Neural cell (in vitro differentiated cells): Measurements from ENCODE around the gene CDKN3. TPM values are rescaled to one million over a fixed set of nuclear protein-coding genes. Genes with fewer than 3 reads are reported as not detected.
"Not testable (repeated sequence)": the region's sequence is repeated elsewhere in the genome, so short reads cannot be mapped to it uniquely, and the experiment has no call there.

Experiments used
- H2AFZ ChIP-seq: fragments of 200-600, 300-800 bp; sonication (generic), shearing (Covaris generic); 2 replicates; pipeline ENCODE4 v1.6.0; 2014; ENCODE audit warnings: low read depth, mild to moderate bottlenecking, antibody characterized with exemption, low read length, moderate library complexity
- H3F3A ChIP-seq: fragments of 200-600 bp; shearing (Covaris generic); 2 replicates; pipeline ENCODE4 v1.6.1; 2016; ENCODE audit warnings: mild to moderate bottlenecking, moderate library complexity, mixed read lengths, antibody characterized with exemption, low read length; ENCODE audit not compliant: insufficient read depth, poor library complexity, severe bottlenecking
- H3K27ac ChIP-seq: fragments of 200-600, 300-800 bp; sonication (generic), shearing (Covaris generic); 2 replicates; pipeline ENCODE4 v1.5.1; 2014; ENCODE audit warnings: mild to moderate bottlenecking, low read length, moderate library complexity
- H3K27me3 ChIP-seq: fragments of 300-800, 200-600 bp; sonication (generic), shearing (Covaris generic); 2 replicates; pipeline ENCODE4 v1.6.0; 2014; ENCODE audit warnings: mild to moderate bottlenecking, low read depth, low read length, moderate library complexity; ENCODE audit not compliant: insufficient read depth
- H3K36me3 ChIP-seq: fragments of 300-800, 200-600 bp; sonication (generic), shearing (Covaris generic); 2 replicates; pipeline ENCODE4 v1.5.1; 2014; ENCODE audit warnings: mild to moderate bottlenecking, antibody characterized with exemption, low read length, moderate library complexity; ENCODE audit not compliant: insufficient read depth
- H3K4me2 ChIP-seq: fragments of 300-800, 200-600 bp; sonication (generic), shearing (Covaris generic); 2 replicates; pipeline ENCODE4 v1.6.0; 2014; ENCODE audit warnings: mild to moderate bottlenecking, low read length
- H3K4me3 ChIP-seq: fragments of 300-800, 200-600 bp; sonication (generic), shearing (Covaris generic); 2 replicates; pipeline ENCODE4 v1.5.1; 2014; ENCODE audit warnings: mild to moderate bottlenecking, low read length, moderate library complexity
- H3K79me2 ChIP-seq: fragments of 200-600 bp; shearing (Covaris generic); replicated peaks from 2 replicates; pipeline ENCODE4 v1.6.0; 2014; ENCODE audit warnings: mild to moderate bottlenecking, low read length, moderate library complexity; ENCODE audit not compliant: insufficient read depth
- H3K9ac ChIP-seq: fragments of 300-800, 200-600 bp; sonication (generic), shearing (Covaris generic); 2 replicates; pipeline ENCODE4 v1.6.1; 2016; ENCODE audit warnings: mild to moderate bottlenecking, low read length, mixed read lengths
- H3K9me2 ChIP-seq: fragments of 200-600 bp; shearing (Covaris generic); 2 replicates; pipeline ENCODE4 v1.6.1; 2016; ENCODE audit warnings: mild to moderate bottlenecking, low read length, mixed read lengths; ENCODE audit not compliant: insufficient read depth
- H3K9me3 ChIP-seq: fragments of 200-600, 300-800 bp; sonication (generic), shearing (Covaris generic); 2 replicates; pipeline ENCODE4 v1.6.1; 2016; ENCODE audit warnings: mild to moderate bottlenecking, mixed run types, low read length, moderate library complexity, mixed read lengths
- H4K20me1 ChIP-seq: fragments of 200-600 bp; shearing (Covaris generic); 2 replicates; pipeline ENCODE4 v1.6.1; 2016; ENCODE audit warnings: mild to moderate bottlenecking, mixed run types; ENCODE audit not compliant: insufficient read depth
- EP300 ChIP-seq: fragments of 450-650 bp; conservative IDR thresholded peaks from 2 replicates; pipeline ENCODE4 v1.6.1; 2014; ENCODE audit warnings: antibody characterized with exemption, mild to moderate bottlenecking, moderate library complexity; ENCODE audit not compliant: poor library complexity, severe bottlenecking
- EZH2 ChIP-seq: fragments of 200-600, 300-800 bp; shearing (Covaris generic), sonication (generic); IDR thresholded peaks from 2 replicates; pipeline ENCODE4 v1.6.1; 2014; ENCODE audit warnings: antibody characterized with exemption, low read length, borderline replicate concordance, mild to moderate bottlenecking; ENCODE audit not compliant: insufficient read depth, poor library complexity, severe bottlenecking
- MXI1 ChIP-seq: fragments of 450-650 bp; conservative IDR thresholded peaks from 2 replicates; pipeline ENCODE4 v1.6.1; 2014; ENCODE audit warnings: antibody characterized with exemption, mild to moderate bottlenecking; ENCODE audit not compliant: poor library complexity, severe bottlenecking
- POLR2AphosphoS5 ChIP-seq: IDR thresholded peaks from 2 replicates; pipeline ENCODE4 v1.6.1; 2012
- RAD21 ChIP-seq: fragments of 450-650 bp; conservative IDR thresholded peaks from 2 replicates; pipeline ENCODE4 v1.6.1; 2014; ENCODE audit warnings: antibody characterized with exemption, mild to moderate bottlenecking, moderate library complexity
- SMC3 ChIP-seq: fragments of 450-650 bp; conservative IDR thresholded peaks from 2 replicates; pipeline ENCODE4 v1.6.1; 2014; ENCODE audit warnings: antibody characterized with exemption, mild to moderate bottlenecking, moderate library complexity; ENCODE audit not compliant: poor library complexity
- TAF1 ChIP-seq: IDR thresholded peaks from 2 replicates; pipeline ENCODE4 v1.6.1; 2012; ENCODE audit warnings: low read depth
- polyA plus RNA-seq: library from polyadenylated mRNA; depleted of rRNA; stranded (reverse); fragments of >200 nt; gene quantifications from 2 replicates; pipeline ENCODE4 v1.2.3, GENCODE V29; 2014
- TF ChIP-seq, protein P1 (sequence below): fragments of 450-650 bp; IDR thresholded peaks from 2 replicates; pipeline ENCODE4 v1.5.1; 2014; ENCODE audit warnings: antibody characterized with exemption, mild to moderate bottlenecking, moderate library complexity; ENCODE audit not compliant: poor library complexity, severe bottlenecking
- TF ChIP-seq, protein P2 (sequence below): IDR thresholded peaks from 2 replicates; pipeline ENCODE4 v1.6.1; 2012; ENCODE audit warnings: borderline replicate concordance

CDKN3 gene
- polyA plus RNA-seq, 1 donor from 2014 or later: 5.9 TPM

DNA sequence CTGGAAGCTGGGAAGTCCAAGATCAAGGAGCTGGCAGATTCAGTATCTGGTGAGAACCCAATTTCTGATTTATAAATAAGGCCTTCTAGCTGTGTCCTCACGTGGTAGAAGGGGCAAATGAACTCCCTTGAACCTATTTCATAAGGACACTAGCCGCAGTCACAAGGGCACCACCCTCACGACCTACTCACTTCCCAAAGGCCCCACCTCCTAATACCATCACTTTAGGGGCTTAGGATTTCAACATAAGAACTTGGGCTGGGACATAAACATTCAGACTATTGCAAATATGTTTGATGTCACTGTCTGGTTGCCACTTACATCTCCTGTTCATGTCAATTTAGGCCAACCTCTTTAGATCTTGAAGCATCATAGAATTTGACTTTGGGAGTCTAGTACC, 55.2 kb downstream of the CDKN3 start:
- Histone ChIP-seq H3K9me2 (no peaks in the 10 kb centered on the region), H3K4me3 (no peak overlapping the region), H3F3A (no peaks in the 10 kb centered on the region), H3K9ac (no peak overlapping the region), H4K20me1 (no peaks in the 10 kb centered on the region), H3K27me3 (no peaks in the 10 kb centered on the region), H2AFZ (no peak overlapping the region), H3K79me2 (no peaks in the 10 kb centered on the region), H3K4me2 (no peak overlapping the region), H3K27ac (no peak overlapping the region), H3K36me3 (no peaks in the 10 kb centered on the region), H3K9me3 (no peaks in the 10 kb centered on the region)
- TF ChIP-seq, protein P1, sequence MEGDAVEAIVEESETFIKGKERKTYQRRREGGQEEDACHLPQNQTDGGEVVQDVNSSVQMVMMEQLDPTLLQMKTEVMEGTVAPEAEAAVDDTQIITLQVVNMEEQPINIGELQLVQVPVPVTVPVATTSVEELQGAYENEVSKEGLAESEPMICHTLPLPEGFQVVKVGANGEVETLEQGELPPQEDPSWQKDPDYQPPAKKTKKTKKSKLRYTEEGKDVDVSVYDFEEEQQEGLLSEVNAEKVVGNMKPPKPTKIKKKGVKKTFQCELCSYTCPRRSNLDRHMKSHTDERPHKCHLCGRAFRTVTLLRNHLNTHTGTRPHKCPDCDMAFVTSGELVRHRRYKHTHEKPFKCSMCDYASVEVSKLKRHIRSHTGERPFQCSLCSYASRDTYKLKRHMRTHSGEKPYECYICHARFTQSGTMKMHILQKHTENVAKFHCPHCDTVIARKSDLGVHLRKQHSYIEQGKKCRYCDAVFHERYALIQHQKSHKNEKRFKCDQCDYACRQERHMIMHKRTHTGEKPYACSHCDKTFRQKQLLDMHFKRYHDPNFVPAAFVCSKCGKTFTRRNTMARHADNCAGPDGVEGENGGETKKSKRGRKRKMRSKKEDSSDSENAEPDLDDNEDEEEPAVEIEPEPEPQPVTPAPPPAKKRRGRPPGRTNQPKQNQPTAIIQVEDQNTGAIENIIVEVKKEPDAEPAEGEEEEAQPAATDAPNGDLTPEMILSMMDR: no peak
- TF ChIP-seq, protein P2, sequence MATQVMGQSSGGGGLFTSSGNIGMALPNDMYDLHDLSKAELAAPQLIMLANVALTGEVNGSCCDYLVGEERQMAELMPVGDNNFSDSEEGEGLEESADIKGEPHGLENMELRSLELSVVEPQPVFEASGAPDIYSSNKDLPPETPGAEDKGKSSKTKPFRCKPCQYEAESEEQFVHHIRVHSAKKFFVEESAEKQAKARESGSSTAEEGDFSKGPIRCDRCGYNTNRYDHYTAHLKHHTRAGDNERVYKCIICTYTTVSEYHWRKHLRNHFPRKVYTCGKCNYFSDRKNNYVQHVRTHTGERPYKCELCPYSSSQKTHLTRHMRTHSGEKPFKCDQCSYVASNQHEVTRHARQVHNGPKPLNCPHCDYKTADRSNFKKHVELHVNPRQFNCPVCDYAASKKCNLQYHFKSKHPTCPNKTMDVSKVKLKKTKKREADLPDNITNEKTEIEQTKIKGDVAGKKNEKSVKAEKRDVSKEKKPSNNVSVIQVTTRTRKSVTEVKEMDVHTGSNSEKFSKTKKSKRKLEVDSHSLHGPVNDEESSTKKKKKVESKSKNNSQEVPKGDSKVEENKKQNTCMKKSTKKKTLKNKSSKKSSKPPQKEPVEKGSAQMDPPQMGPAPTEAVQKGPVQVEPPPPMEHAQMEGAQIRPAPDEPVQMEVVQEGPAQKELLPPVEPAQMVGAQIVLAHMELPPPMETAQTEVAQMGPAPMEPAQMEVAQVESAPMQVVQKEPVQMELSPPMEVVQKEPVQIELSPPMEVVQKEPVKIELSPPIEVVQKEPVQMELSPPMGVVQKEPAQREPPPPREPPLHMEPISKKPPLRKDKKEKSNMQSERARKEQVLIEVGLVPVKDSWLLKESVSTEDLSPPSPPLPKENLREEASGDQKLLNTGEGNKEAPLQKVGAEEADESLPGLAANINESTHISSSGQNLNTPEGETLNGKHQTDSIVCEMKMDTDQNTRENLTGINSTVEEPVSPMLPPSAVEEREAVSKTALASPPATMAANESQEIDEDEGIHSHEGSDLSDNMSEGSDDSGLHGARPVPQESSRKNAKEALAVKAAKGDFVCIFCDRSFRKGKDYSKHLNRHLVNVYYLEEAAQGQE: no peak
- no peak for TF ChIP-seq MXI1
- no peak for TF ChIP-seq EZH2
- no peak for TF ChIP-seq POLR2AphosphoS5
- TF ChIP-seq TAF1: no peak

DNA sequence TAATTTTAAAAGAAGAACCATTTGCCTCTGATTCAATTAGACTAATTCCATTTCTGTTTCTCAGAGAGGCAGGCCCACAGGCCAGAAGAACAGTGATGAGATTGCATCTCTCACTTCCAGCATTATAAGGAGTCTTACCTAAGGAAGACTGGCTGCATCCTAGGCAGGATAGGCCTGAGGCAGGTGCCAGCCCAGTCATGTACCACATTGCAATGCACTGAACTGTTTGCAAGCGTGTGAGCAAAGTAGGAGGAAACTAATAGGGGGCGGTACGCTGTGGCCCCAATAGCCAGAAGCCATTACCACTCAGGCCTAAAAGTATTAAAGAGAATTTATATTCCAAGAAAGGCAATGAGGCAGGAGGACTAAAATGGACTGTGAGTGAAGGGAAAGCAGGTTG, 56.4 kb downstream of the CDKN3 start:
- no peaks in the 10 kb centered on the region for H3K79me2 ChIP-seq
- H3K27me3 ChIP-seq: no peaks in the 10 kb centered on the region
- H3K9me2 ChIP-seq: no peaks in the 10 kb centered on the region
- H3K4me3 ChIP-seq: no peak overlapping the region
- TF ChIP-seq MXI1: no peak
- no peak for TF ChIP-seq EZH2
- no peak for TF ChIP-seq RAD21
- TF ChIP-seq TAF1: no peak
- no peak for TF ChIP-seq EP300
- TF ChIP-seq POLR2AphosphoS5: no peak
- TF ChIP-seq, protein P1: no peak
- TF ChIP-seq, protein P2: no peak
- TF ChIP-seq SMC3: no peak
- no peak overlapping the region for H3K9ac ChIP-seq
- no peaks in the 10 kb centered on the region for H3F3A ChIP-seq
- H3K4me2 ChIP-seq: no peak overlapping the region
- no peaks in the 10 kb centered on the region for H3K9me3 ChIP-seq
- H2AFZ ChIP-seq: no peak overlapping the region
- no peaks in the 10 kb centered on the region for H3K36me3 ChIP-seq
- H4K20me1 ChIP-seq: no peaks in the 10 kb centered on the region
- H3K27ac ChIP-seq: no peak overlapping the region

DNA sequence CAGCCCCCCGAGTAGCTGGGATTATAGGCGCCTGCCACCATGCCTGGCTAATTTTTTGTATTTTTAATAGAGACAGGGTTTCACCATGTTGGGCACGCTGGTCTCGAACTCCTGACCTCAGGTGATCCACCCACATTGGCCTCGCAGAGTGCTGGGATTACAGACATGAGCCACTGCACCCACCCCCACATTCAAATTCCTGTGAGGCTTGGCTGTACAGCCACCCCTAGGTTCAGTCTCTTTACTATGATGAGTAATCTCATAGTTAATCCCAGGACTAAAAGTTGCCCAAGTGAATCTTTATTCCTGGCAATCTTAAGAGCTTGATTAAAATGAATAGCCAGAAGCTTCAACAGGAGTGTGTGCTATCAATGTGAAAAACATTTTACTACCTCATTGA, 57.2 kb downstream of the CDKN3 start:
- H3K79me2 ChIP-seq, H3K9ac ChIP-seq, H3F3A ChIP-seq, H3K4me2 ChIP-seq, H3K9me2 ChIP-seq, H3K4me3 ChIP-seq, H3K36me3 ChIP-seq, H3K27ac ChIP-seq, H3K27me3 ChIP-seq, H2AFZ ChIP-seq, H4K20me1 ChIP-seq, H3K9me3 ChIP-seq: not testable (repeated sequence)
